Middle frontal gyrus (tissue), 1 donor: Measurements from ENCODE around the gene KCNQ2.

Experiments used
- DNase-seq: peaks from one replicate; pipeline ENCODE4 v3.0.0-alpha.2; 2015; ENCODE audit warnings: low spot score; ENCODE audit errors: extremely low spot score

Gene KCNQ2

GRCh38 chr20:63359164-63359934, 113.1 kb downstream of the KCNQ2 start:
- no peak for DNase-seq

GRCh38 chr20:63357921-63358905, 114.2 kb downstream of the KCNQ2 start:
- no peak for DNase-seq

GRCh38 chr20:63356931-63357879, 115.2 kb downstream of the KCNQ2 start:
- no peak for DNase-seq

GRCh38 chr20:63356511-63356910, 115.9 kb downstream of the KCNQ2 start:
- no peak for DNase-seq

GRCh38 chr20:63355781-63356295, 116.6 kb downstream of the KCNQ2 start:
- no peak for DNase-seq

- DNase-seq: no peak
Measured at GRCh38 chr20:63354636-63355350, 117.7 kb downstream of the KCNQ2 start.

GRCh38 chr20:63352811-63353221, 119.6 kb downstream of the KCNQ2 start:
- no peak for DNase-seq

GRCh38 chr20:63351811-63352591, 120.5 kb downstream of the KCNQ2 start:
- peak; percentile 61 for DNase-seq

GRCh38 chr20:63351326-63351700, 121.1 kb downstream of the KCNQ2 start:
- DNase-seq: no peak

- DNase-seq: no peak
Measured at GRCh38 chr20:63350597-63351325, 121.7 kb downstream of the KCNQ2 start.
